GM13977 (cell line): Measurements from ENCODE around the gene JAKMIP1.

Experiments
- DNase-seq: peaks from one replicate; pipeline ENCODE4 v3.0.0; 2012; ENCODE audit warnings: low spot score
- in situ Hi-C: fragments of 300-500 bp; cut with MboI; formaldehyde crosslinking; loops from one replicate; pipeline ENCODE4 v1.12.0; 2022; ENCODE audit warnings: low sequenced_read_pairs, low pct_unique_long_range_greater_than_20kb, mixed read lengths, inconsistent platforms; ENCODE audit not compliant: unreplicated experiment
- TF ChIP-seq, protein P1 (sequence below): IDR thresholded peaks from 2 replicates; pipeline ENCODE4 v1.5.1; 2012; ENCODE audit warnings: mild to moderate bottlenecking, control low read depth; ENCODE audit not compliant: insufficient read depth; ENCODE audit errors: extremely low read depth, missing control alignments

The JAKMIP1 gene

DNA sequence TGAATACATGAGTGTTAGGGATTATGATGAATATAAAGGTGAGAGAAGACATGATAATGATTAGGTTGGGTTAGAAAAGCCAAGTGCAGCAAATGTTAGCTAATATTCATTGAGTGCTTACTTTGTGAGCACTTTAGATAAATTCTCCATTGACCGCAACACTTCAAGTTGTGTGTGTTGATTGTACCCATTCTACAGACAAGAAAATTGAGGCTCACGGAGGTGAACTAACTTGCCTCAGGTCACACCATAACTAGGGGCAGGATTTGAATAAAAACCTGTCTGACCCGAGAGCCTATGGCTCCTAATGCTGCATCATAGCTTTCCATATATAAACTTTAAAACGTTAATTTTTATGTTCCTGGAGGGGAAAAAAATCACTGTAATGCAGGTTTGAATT lies 167.0 kb downstream of the JAKMIP1 start:
- no peak for DNase-seq
- TF ChIP-seq, protein P1, sequence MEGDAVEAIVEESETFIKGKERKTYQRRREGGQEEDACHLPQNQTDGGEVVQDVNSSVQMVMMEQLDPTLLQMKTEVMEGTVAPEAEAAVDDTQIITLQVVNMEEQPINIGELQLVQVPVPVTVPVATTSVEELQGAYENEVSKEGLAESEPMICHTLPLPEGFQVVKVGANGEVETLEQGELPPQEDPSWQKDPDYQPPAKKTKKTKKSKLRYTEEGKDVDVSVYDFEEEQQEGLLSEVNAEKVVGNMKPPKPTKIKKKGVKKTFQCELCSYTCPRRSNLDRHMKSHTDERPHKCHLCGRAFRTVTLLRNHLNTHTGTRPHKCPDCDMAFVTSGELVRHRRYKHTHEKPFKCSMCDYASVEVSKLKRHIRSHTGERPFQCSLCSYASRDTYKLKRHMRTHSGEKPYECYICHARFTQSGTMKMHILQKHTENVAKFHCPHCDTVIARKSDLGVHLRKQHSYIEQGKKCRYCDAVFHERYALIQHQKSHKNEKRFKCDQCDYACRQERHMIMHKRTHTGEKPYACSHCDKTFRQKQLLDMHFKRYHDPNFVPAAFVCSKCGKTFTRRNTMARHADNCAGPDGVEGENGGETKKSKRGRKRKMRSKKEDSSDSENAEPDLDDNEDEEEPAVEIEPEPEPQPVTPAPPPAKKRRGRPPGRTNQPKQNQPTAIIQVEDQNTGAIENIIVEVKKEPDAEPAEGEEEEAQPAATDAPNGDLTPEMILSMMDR, result no peak
- in situ Hi-C loops, result no loop called here

DNA sequence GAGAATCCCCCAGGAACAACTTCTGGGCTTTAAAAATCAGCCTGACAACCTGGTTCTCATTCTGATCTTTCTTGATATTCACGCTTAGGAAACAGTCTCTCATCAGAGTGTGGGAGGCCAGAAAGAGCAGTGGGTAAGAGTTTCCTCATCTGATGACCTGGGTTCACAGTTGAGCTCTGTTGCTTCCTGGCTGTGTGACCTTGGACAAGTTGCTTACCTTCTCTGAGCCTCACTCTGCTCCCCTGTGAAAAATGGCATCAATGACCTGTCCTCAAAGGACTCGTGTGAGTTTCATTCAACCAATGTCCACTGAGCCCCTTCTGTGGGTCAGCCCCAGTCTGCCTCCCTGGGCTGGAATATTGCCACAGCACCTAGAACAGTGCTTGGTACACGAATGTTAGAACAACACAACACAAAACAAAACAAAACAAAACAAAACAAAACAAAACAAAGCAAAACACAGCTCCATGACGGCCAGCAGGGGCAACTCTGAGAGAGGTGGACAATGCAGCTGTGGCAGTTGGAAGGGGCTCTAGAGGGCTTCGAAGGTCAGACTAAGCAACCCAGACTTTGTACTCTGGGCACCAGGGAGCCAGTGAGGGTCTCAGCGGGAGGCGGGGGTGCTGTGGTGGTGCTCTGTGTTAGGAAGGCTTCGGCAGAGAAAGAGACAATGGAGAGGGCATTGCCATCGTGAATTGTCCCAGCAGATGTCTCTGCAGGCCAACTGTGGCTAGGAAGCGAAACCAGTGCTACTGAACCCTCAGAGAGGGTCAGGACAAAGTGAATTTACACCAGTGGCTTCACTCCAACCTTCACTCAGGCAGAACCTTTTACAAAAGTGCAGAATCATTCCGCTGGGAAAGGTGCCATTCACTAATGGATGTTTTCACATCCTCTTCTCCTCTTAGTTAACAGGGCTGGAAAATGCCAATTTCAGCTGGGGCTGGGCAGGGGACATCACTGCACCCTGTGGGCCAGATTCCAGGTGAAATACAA lies 167.8 kb downstream of the JAKMIP1 start:
- in situ Hi-C loops, result no loop called here
- DNase-seq, result no peak
- TF ChIP-seq, protein P1, result no peak

DNA sequence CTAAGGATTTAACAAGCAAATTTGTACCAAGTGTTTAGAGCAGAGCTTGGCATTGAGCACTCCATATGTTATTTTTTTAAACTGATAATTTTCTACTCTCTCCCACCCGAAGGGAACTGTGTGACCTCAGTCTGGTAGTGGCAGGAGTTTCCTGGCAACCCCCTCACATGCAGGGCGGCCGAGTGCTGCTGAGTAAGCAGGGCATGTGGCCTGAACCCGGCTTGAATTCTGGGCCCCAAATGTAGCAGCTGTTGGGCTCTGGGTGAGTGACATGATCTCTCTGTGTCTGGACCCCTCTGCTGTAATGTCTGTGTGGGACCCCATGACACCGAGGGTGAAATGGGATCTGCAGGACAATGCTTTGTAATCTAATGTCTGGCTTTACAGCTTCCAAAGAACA lies 168.5 kb downstream of the JAKMIP1 start:
- no peak for DNase-seq
- TF ChIP-seq, protein P1, result no peak
- in situ Hi-C loops, result no loop called here

DNA sequence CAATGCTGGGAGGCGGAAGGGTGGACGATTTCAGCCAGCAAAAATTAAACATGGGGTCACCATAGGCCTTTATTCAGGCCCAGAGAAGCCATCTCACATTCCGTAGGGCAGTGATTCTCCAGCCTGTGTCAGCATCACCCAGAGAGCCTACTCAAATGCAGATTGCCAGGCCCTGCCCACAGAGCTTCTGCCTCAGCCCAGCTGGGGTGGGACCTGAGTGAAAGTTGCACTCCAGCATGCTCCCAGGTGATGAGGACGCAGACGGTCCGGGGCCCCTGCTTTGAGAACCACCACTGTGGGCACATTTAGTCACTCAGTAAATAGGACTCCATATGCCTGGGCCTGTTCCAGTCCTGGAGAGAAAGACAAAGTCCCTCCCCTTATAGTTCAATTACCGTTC lies 169.7 kb downstream of the JAKMIP1 start:
- TF ChIP-seq, protein P1, result no peak
- DNase-seq, result no peak
- in situ Hi-C loops, result no loop called here

DNA sequence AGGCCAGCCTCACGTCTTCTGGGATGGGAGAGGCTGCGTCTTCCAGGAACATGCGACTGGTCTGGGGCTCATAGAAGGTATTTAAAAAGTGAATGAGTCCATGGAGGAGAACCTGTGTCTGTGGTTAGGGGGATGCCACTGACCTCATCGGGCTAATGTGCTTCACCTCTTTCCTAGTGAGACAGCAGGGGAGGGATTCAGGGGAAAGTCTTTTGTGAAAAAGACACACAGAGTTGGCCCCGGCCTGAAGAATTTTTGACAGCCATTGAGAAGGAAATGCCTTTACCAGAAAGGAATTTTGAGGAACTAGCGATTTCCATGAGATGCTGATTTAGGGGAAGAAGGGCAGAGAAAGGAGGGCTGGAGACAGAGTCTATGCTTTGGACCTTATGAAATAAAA lies 171.1 kb downstream of the JAKMIP1 start:
- in situ Hi-C loops, result no loop called here
- TF ChIP-seq, protein P1, result no peak
- DNase-seq, result no peak

DNA sequence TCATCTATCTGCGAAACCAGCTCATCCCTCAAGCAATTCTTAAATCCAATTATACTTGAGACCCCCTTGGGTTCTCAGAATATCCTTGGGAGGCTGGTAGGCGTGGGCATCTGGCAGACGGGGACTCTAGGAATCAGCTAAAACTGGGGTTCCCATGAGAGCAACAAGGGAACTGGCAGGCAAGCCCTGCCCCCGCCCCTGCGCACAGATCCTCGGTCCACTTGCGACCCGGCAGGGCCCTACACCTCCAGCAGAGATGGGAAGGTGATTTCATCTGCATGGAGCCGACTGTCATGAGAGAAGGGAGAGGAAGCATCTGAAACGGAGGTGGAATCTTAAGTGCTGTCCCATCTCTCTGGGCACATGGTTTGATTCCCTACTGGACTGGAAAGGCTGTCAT lies 172.2 kb downstream of the JAKMIP1 start:
- in situ Hi-C loops, result no loop called here
- no peak for DNase-seq
- TF ChIP-seq, protein P1, result no peak
